HG03565 (cell line): ENCODE measurements around the gene ACSL6.
"Not testable (repeated sequence)": the region's sequence is repeated elsewhere in the genome, so short reads cannot be mapped to it uniquely, and the experiment has no call there.

Experiments used
- ATAC-seq: cut with Tn5 transposase; IDR thresholded peaks from one replicate; pipeline ENCODE4 v1.9.1; 2021; ENCODE audit warnings: mild to moderate bottlenecking, moderate library complexity; ENCODE audit not compliant: unreplicated experiment

Gene ACSL6

GRCh38 chr5:131950706-131951105, 60.8 kb downstream of the ACSL6 start:
- ATAC-seq: no peak

- no peak for ATAC-seq
Measured at GRCh38 chr5:131947445-131947844, 64.0 kb downstream of the ACSL6 start.

GRCh38 chr5:131945551-131946168, 65.8 kb downstream of the ACSL6 start, which contains the start of gene MEIKIN:
Gene MEIKIN, minus strand, starts transcription at chr5:131945663. Its CDS starts 158 bp downstream, at chr5:131945505.
- ATAC-seq: no peak

GRCh38 chr5:131944702-131945550, 66.5 kb downstream of the ACSL6 start:
- no peak for ATAC-seq

GRCh38 chr5:131943916-131944315, 67.5 kb downstream of the ACSL6 start:
- no peak for ATAC-seq

GRCh38 chr5:131942016-131942415, 69.4 kb downstream of the ACSL6 start:
- no peak for ATAC-seq

- ATAC-seq: no peak
Measured at GRCh38 chr5:131939690-131940345, 71.6 kb downstream of the ACSL6 start.

- no peak for ATAC-seq
Measured at GRCh38 chr5:131932235-131932634, 79.2 kb downstream of the ACSL6 start.

GRCh38 chr5:131928957-131929356, 82.5 kb downstream of the ACSL6 start:
- no peak for ATAC-seq

- ATAC-seq: no peak
Measured at GRCh38 chr5:131926168-131926567, 85.3 kb downstream of the ACSL6 start.

- no peak for ATAC-seq
Measured at GRCh38 chr5:131916481-131916880, 95.0 kb downstream of the ACSL6 start.

- no peak for ATAC-seq
Measured at GRCh38 chr5:131914472-131914871, 97.0 kb downstream of the ACSL6 start.

- no peak for ATAC-seq
Measured at GRCh38 chr5:131913603-131914002, 97.9 kb downstream of the ACSL6 start.

- no peak for ATAC-seq
Measured at GRCh38 chr5:131906668-131907067, 104.8 kb downstream of the ACSL6 start.

- ATAC-seq: not testable (repeated sequence)
Measured at GRCh38 chr5:131902266-131902665, 109.2 kb downstream of the ACSL6 start.
